Heart right ventricle (tissue), 16 donors: ENCODE data around the gene HGFAC. TPM values are rescaled to one million over a fixed set of nuclear protein-coding genes. Genes with fewer than 3 reads are reported as not detected.

Experiments
- ATAC-seq, 8 donors: fragments of 200-7000 bp; cut with Tn5 transposase; one replicate each; pipeline ENCODE4 v1.9.1; 2020; ENCODE audit warnings: mild to moderate bottlenecking in 8 of 8, moderate library complexity in 8 of 8, moderate number of reproducible peaks in 1 of 8
- DNase-seq, 2 donors: peaks; one replicate each; pipeline ENCODE4 v3.0.0-alpha.2; 2020
- H3K27ac ChIP-seq, 10 donors: fragments of 200-600 bp; sonication (generic) in 2 of 10; one replicate each; pipeline versions ENCODE4 v1.5.0 to v1.8.0; 2020 to 2022; ENCODE audit warnings: mild to moderate bottlenecking in 3 of 10
- H3K27me3 ChIP-seq, 7 donors: fragments of 200-600 bp; one replicate each; pipeline ENCODE4 v1.8.0; 2021 to 2022; ENCODE audit warnings: mild to moderate bottlenecking in 2 of 7
- H3K36me3 ChIP-seq, 9 donors: fragments of 200-600 bp; sonication (generic) in 1 of 9; one replicate each; pipeline versions ENCODE4 v1.5.0 to v1.8.0; 2020 to 2022; ENCODE audit warnings: mild to moderate bottlenecking in 2 of 9
- H3K4me1 ChIP-seq, 9 donors: fragments of 200-600 bp; sonication (generic) in 1 of 9; one replicate each; pipeline versions ENCODE4 v1.5.0 to v1.8.0; 2020 to 2022; ENCODE audit warnings: mild to moderate bottlenecking in 4 of 9
- H3K4me3 ChIP-seq, 10 donors: fragments of 200-600 bp; sonication (generic) in 2 of 10; one replicate each; pipeline versions ENCODE4 v1.5.0 to v1.8.0; 2020 to 2022; ENCODE audit warnings: mild to moderate bottlenecking in 7 of 10, moderate library complexity in 2 of 10
- H3K9me3 ChIP-seq, 11 donors: fragments of 200-600 bp in 10 of 11; sonication (generic) in 2 of 11; one replicate each; pipeline versions ENCODE4 v1.5.0 to v1.8.0; 2013 to 2022; ENCODE audit warnings: mild to moderate bottlenecking in 2 of 11, control low read depth in 1 of 11, moderate library complexity in 1 of 11
- WGBS, 2 donors: extraction: QIAGEN DNeasy Blood & Tissue Kit; methylation state at CpG; one replicate each; pipeline ENCODE4 v1.1.7; 2013; ENCODE audit warnings: inconsistent platforms in 1 of 2; 5-methylcytosine and 5-hydroxymethylcytosine counted together
- intact Hi-C, 10 donors: fragments of 100-400 bp; cut with DNase I; formaldehyde crosslinking; loops; one replicate each; pipeline versions ENCODE4 v1.11.1 to v1.14.2; 2022
- polyA plus RNA-seq, 2 donors: library from polyadenylated mRNA; stranded (reverse); fragments of 200-250 nt; gene quantifications; one replicate each; pipeline ENCODE4 v1.2.3, GENCODE V29; 2013
- total RNA-seq, 10 donors: library from RNA; stranded (reverse); fragmentation: NEBNext Ultra II Directional in 3 of 10; extraction: Animal tissue kit (Norgen Biotek cat#: 25700) in 3 of 10; gene quantifications; one replicate each; pipeline versions ENCODE4 v1.2.1 to v1.2.4, GENCODE V29; 2021 to 2023
- TF ChIP-seq, protein P1 (sequence below), 9 donors: fragments of 200-600 bp; sonication (generic) in 2 of 9; IDR thresholded peaks; one replicate each; pipeline versions ENCODE4 v1.5.0 to v1.8.0; 2021 to 2022; ENCODE audit warnings: antibody characterized with exemption in 9 of 9, mild to moderate bottlenecking in 5 of 9, moderate library complexity in 1 of 9
- donor health status: Arrhythmogenic right ventricular cardiomyopathy.
- donor health status: ischemic (EF 13 %, LVEDD 7.1; RV severe dilation, severe dysfunction).
- donor health status: healthy with polysubstance abuse.
- donor health status: DM: no; HTN: yes; CAD: no.
- donor health status: DM: no; HTN: no; CAD: no.
- donor health status: ischemic (EF 25% LVEDD 6.9; RV normal size, moderate dysfunction).
- donor health status: ischemic (EF 25% LVEDD 5.7; RV mildly dilated, moderate dysfunction).
- donor health status: healthy.
- donor health status: DM: yes; HTN: yes; CAD: no.
- donor health status: Ischemic cardiomyopathy.
- donor health status: ischemic (EF 35%, LVEDD 5.7; RV mildly dilated, moderate dysfunction).
- donor health status: nonischemic (EF 11% LVEDD 7.7; RV severe dilation, severe dysfunction).
- donor health status: DM: yes; HTN: yes; CAD: no.
- donor health status: PGD.
- donor health status: ischemic (EF 29% LVEDD 5.4; RV normal size, mild dysfunction).
- donor health status: nonischemic (EF 23%, LVEDD 6.1; RV moderate dilation, normal function).

HGFAC gene
- total and polyA plus RNA-seq, 12 donors = 0.15 to 1.1 (median 0.45) TPM; not detected in 4

DNA sequence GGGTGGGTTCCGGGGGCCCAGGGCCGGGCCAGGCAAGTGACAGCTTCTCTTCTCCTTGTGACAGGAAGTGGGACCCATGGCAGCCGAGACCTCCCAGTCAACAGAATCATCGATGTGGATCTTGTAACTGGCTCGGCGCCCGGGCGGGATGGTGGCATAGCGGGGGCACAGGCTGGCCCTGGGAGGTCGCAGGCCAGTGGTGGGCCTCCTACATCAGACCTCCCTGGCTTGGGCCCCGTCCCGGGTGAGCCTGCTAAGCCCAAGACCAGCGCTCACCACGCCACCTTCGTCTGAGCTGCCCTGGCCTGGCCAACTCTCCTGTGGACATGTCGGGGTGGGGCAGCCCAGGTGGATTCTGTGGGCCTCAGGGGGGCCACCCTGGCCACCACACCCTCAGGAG is 2.4 kb upstream of the HGFAC start:
- ATAC-seq (peak in 1 of 8 donors; percentile 12), DNase-seq (peak in 1 of 2 donors; percentile 11)
- Histone ChIP-seq H3K27ac (no peak overlapping the region), H3K4me3 (no peak overlapping the region), H3K4me1 (peaks cover 0 to 5% (median 0%) of the 10 kb centered on the region in 9 donors), H3K27me3 (no peaks in the 10 kb centered on the region), H3K9me3 (no peaks in the 10 kb centered on the region), H3K36me3 (no peaks in the 10 kb centered on the region)
- WGBS, 2 donors = 84 to 85% methylated on average over 16 of the region's 16 CpGs
- intact Hi-C loops = no loop called here
- TF ChIP-seq, protein P1, sequence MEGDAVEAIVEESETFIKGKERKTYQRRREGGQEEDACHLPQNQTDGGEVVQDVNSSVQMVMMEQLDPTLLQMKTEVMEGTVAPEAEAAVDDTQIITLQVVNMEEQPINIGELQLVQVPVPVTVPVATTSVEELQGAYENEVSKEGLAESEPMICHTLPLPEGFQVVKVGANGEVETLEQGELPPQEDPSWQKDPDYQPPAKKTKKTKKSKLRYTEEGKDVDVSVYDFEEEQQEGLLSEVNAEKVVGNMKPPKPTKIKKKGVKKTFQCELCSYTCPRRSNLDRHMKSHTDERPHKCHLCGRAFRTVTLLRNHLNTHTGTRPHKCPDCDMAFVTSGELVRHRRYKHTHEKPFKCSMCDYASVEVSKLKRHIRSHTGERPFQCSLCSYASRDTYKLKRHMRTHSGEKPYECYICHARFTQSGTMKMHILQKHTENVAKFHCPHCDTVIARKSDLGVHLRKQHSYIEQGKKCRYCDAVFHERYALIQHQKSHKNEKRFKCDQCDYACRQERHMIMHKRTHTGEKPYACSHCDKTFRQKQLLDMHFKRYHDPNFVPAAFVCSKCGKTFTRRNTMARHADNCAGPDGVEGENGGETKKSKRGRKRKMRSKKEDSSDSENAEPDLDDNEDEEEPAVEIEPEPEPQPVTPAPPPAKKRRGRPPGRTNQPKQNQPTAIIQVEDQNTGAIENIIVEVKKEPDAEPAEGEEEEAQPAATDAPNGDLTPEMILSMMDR (IDR thresholded peaks at IDR 0.05) = no peak

DNA sequence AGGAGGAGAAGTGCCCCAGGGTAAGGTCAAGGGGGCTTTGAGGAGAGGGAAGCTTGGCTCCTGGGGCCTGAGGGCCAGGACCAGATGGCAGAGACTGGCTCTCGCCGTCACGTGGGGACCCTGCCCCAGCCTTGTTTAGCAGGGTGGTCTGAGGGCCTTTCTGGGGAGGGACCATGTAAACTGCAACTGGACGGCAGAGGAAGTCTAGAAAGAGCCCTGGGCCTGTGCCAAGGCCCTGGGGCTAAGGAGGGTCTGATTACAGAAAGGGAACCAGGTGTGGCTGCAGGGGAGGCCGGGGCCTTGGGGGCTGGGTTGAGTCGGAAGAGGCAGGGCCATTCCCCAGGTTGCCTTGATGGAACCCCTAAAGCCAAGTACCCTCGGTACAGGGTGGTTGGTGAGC is 1.8 kb upstream of the HGFAC start:
- Histone ChIP-seq H3K4me3 (no peak overlapping the region), H3K36me3 (no peaks in the 10 kb centered on the region), H3K9me3 (no peaks in the 10 kb centered on the region), H3K4me1 (peaks cover 0 to 5% (median 0%) of the 10 kb centered on the region in 9 donors), H3K27me3 (no peaks in the 10 kb centered on the region), H3K27ac (no peak overlapping the region)
- no peak for ATAC-seq
- peak in 1 of 2 donors; percentile 9 for DNase-seq
- WGBS, 2 donors = 69 to 70% methylated on average over 7 of the region's 7 CpGs
- intact Hi-C loops = loop anchor here in 7 of 10 donors (5.0 to 10.0 kb wide), 4 partner anchors 93 to 335 kb away; no protein-coding TSS in a partner anchor
- TF ChIP-seq, protein P1 (IDR thresholded peaks at IDR 0.05) = no peak

DNA sequence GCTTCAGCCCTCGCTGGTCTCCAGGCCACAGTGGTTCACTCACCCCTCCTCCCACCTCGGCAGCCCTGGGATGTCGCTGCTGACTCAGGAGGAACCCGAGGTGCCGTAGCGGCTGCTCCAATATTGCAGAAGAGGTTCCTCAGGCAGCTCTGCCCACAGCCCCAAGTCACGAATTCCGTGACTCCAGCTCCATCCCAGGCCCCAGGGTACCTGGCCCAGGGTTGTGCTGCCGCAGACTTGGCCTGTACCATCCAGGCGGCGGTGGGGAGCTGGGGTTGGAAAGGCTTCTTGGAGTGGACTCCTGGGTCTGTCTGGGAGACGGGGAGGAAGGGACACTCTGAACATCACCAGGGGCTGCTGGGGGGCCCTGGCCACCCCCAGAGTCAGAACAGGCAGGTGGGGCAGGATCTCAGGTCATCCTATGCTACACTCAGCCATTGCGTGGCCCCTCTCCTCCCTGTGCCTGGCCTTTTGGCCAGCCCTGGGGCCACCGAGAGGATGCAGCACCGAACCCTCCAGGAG is 728 bp upstream of the HGFAC start:
- TF ChIP-seq, protein P1 (IDR thresholded peaks at IDR 0.05) = no peak
- H3K27ac ChIP-seq = no peak overlapping the region
- DNase-seq = peak in 1 of 2 donors; percentile 15
- intact Hi-C loops = loop anchor here in 7 of 10 donors (5.0 to 10.0 kb wide), 4 partner anchors 94 to 336 kb away; no protein-coding TSS in a partner anchor
- H3K27me3 ChIP-seq = no peaks in the 10 kb centered on the region
- peaks cover 0 to 5% (median 0%) of the 10 kb centered on the region in 9 donors for H3K4me1 ChIP-seq
- no peak for ATAC-seq
- H3K4me3 ChIP-seq = no peak overlapping the region
- 65 to 76% methylated on average over 15 of the region's 15 CpGs for WGBS, 2 donors
- no peaks in the 10 kb centered on the region for H3K36me3 ChIP-seq
- H3K9me3 ChIP-seq = no peaks in the 10 kb centered on the region

DNA sequence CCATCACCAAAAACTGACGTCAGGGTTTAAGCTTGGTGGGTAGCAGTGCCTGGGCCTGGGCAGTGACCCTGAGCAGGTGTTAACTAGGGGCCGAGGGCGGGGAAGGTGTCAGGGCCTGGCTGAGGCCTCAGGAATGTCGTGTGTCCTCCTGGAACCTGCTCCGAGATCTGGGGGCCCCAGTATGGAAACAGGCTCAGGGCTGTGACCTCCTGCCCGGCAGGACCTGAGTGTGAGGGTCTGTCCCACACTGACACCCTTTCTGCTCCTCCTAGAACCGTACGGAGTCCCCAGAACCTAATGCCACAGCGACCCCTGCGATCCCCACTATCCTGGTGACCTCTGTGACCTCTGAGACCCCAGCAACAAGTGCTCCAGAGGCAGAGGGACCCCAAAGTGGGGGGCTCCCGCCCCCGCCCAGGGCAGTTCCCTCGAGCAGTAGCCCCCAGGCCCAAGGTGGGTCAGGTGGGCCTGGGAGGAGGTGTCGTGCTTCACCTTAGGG is 741 bp downstream of the HGFAC start:
- ATAC-seq = no peak
- Histone ChIP-seq H3K27me3 (no peaks in the 10 kb centered on the region), H3K4me1 (peaks cover 0 to 5% (median 0%) of the 10 kb centered on the region in 9 donors), H3K9me3 (no peaks in the 10 kb centered on the region), H3K4me3 (no peak overlapping the region), H3K36me3 (no peaks in the 10 kb centered on the region), H3K27ac (no peak overlapping the region)
- DNase-seq = no peak
- TF ChIP-seq, protein P1 (IDR thresholded peaks at IDR 0.05) = no peak
- 80 to 83% methylated on average over 14 of the region's 14 CpGs for whole genome bisulfite sequencing, 2 donors
- intact Hi-C loops = loop anchor here in 8 of 10 donors (2.0 to 10.0 kb wide), 6 partner anchors 95 to 338 kb away; no protein-coding TSS in a partner anchor
